WTC11 (cell line): ENCODE data around the gene AQP7.

Experiments used
- ETV6 ChIP-seq: sonication (generic); formaldehyde crosslinking; IDR thresholded peaks from 2 replicates; pipeline ENCODE4 v1.8.1; 2022; ENCODE audit warnings: mild to moderate bottlenecking, missing genetic modification reagents
- NFE2L1 ChIP-seq: sonication (generic); formaldehyde crosslinking; IDR thresholded peaks from 2 replicates; pipeline ENCODE4 v1.8.1; 2023; ENCODE audit warnings: missing genetic modification reagents
- NR2C2 ChIP-seq: sonication (generic); formaldehyde crosslinking; IDR thresholded peaks from 2 replicates; pipeline ENCODE4 v1.8.0; 2022; ENCODE audit warnings: mild to moderate bottlenecking, missing genetic modification reagents
- TCF7 ChIP-seq: sonication (generic); formaldehyde crosslinking; IDR thresholded peaks from 2 replicates; pipeline ENCODE4 v1.8.0; 2022; ENCODE audit warnings: mild to moderate bottlenecking, low read depth, missing genetic modification reagents, moderate library complexity
- TF ChIP-seq, protein P1 (sequence below): sonication (generic); formaldehyde crosslinking; IDR thresholded peaks from 2 replicates; pipeline ENCODE4 v1.8.1; 2023; ENCODE audit warnings: mild to moderate bottlenecking, missing genetic modification reagents, moderate library complexity
- TF ChIP-seq, protein P2 (sequence below): sonication (generic); formaldehyde crosslinking; IDR thresholded peaks from 2 replicates; pipeline ENCODE4 v1.8.1; 2022; ENCODE audit warnings: low read depth, missing genetic modification reagents, borderline replicate concordance
- TF ChIP-seq, protein P3 (sequence below): sonication (generic); formaldehyde crosslinking; IDR thresholded peaks from 2 replicates; pipeline ENCODE4 v1.8.0; 2022; ENCODE audit warnings: missing genetic modification reagents
- TF ChIP-seq, protein P4 (sequence below): sonication (generic); formaldehyde crosslinking; conservative IDR thresholded peaks from 2 replicates; pipeline ENCODE4 v1.8.1; 2022; ENCODE audit warnings: mild to moderate bottlenecking, missing genetic modification reagents
- TF ChIP-seq, protein P5 (sequence below): fragments of 200-600 bp; IDR thresholded peaks from 2 replicates; pipeline ENCODE4 v1.8.0; 2022; ENCODE audit warnings: antibody characterized with exemption
- TF ChIP-seq, protein P6 (sequence below): sonication (generic); formaldehyde crosslinking; IDR thresholded peaks from 2 replicates; pipeline ENCODE4 v1.8.0; 2022; ENCODE audit warnings: mild to moderate bottlenecking, missing genetic modification reagents
- TF ChIP-seq, protein P7 (sequence below): sonication (generic); formaldehyde crosslinking; IDR thresholded peaks from 2 replicates; pipeline ENCODE4 v1.8.1; 2022; ENCODE audit warnings: low read depth, mild to moderate bottlenecking, moderate library complexity, missing genetic modification reagents, borderline replicate concordance
- TF ChIP-seq, protein P8 (sequence below): sonication (generic); formaldehyde crosslinking; IDR thresholded peaks from 2 replicates; pipeline ENCODE4 v1.8.0; 2022; ENCODE audit warnings: mild to moderate bottlenecking, missing genetic modification reagents
- TF ChIP-seq, protein P9 (sequence below): sonication (generic); formaldehyde crosslinking; IDR thresholded peaks from 2 replicates; pipeline ENCODE4 v1.8.1; 2023; ENCODE audit warnings: mild to moderate bottlenecking, missing genetic modification reagents, moderate library complexity

DNA sequence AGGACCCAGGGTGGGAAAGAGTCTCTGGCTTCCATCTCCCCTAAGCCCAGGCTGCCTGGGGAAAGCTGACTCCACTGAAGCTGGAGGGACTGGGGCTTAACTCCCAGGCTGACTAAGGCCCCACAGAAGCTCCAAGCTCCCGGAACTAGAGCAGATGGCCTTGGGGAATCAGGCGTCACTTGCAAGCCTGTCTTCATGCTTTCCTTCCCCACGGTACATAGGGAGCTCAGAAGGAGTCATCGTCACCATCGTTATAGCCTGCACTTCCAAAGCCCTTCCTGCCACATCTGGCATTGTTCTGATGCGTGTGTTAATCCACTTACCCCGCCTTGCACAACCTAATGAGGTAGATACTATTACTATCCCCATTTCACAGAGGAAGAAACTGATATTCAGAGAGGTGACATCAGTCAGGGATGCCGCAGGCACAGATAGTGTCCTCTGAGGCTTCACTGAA, 33.5 kb upstream of the AQP7 start:
- TF ChIP-seq, protein P1, sequence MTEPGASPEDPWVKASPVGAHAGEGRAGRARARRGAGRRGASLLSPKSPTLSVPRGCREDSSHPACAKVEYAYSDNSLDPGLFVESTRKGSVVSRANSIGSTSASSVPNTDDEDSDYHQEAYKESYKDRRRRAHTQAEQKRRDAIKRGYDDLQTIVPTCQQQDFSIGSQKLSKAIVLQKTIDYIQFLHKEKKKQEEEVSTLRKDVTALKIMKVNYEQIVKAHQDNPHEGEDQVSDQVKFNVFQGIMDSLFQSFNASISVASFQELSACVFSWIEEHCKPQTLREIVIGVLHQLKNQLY (CRISPR knock-in tag): no peak
- TF ChIP-seq, protein P2, sequence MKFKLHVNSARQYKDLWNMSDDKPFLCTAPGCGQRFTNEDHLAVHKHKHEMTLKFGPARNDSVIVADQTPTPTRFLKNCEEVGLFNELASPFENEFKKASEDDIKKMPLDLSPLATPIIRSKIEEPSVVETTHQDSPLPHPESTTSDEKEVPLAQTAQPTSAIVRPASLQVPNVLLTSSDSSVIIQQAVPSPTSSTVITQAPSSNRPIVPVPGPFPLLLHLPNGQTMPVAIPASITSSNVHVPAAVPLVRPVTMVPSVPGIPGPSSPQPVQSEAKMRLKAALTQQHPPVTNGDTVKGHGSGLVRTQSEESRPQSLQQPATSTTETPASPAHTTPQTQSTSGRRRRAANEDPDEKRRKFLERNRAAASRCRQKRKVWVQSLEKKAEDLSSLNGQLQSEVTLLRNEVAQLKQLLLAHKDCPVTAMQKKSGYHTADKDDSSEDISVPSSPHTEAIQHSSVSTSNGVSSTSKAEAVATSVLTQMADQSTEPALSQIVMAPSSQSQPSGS (CRISPR knock-in tag): no peak
- no peak for TF ChIP-seq NR2C2 (CRISPR knock-in tag)
- TF ChIP-seq, protein P3, sequence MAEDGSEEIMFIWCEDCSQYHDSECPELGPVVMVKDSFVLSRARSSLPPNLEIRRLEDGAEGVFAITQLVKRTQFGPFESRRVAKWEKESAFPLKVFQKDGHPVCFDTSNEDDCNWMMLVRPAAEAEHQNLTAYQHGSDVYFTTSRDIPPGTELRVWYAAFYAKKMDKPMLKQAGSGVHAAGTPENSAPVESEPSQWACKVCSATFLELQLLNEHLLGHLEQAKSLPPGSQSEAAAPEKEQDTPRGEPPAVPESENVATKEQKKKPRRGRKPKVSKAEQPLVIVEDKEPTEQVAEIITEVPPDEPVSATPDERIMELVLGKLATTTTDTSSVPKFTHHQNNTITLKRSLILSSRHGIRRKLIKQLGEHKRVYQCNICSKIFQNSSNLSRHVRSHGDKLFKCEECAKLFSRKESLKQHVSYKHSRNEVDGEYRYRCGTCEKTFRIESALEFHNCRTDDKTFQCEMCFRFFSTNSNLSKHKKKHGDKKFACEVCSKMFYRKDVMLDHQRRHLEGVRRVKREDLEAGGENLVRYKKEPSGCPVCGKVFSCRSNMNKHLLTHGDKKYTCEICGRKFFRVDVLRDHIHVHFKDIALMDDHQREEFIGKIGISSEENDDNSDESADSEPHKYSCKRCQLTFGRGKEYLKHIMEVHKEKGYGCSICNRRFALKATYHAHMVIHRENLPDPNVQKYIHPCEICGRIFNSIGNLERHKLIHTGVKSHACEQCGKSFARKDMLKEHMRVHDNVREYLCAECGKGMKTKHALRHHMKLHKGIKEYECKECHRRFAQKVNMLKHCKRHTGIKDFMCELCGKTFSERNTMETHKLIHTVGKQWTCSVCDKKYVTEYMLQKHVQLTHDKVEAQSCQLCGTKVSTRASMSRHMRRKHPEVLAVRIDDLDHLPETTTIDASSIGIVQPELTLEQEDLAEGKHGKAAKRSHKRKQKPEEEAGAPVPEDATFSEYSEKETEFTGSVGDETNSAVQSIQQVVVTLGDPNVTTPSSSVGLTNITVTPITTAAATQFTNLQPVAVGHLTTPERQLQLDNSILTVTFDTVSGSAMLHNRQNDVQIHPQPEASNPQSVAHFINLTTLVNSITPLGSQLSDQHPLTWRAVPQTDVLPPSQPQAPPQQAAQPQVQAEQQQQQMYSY (CRISPR knock-in tag): no peak
- no peak for TF ChIP-seq TCF7
- TF ChIP-seq, protein P4, sequence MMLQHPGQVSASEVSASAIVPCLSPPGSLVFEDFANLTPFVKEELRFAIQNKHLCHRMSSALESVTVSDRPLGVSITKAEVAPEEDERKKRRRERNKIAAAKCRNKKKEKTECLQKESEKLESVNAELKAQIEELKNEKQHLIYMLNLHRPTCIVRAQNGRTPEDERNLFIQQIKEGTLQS (CRISPR knock-in tag): no peak
- TF ChIP-seq, protein P5, sequence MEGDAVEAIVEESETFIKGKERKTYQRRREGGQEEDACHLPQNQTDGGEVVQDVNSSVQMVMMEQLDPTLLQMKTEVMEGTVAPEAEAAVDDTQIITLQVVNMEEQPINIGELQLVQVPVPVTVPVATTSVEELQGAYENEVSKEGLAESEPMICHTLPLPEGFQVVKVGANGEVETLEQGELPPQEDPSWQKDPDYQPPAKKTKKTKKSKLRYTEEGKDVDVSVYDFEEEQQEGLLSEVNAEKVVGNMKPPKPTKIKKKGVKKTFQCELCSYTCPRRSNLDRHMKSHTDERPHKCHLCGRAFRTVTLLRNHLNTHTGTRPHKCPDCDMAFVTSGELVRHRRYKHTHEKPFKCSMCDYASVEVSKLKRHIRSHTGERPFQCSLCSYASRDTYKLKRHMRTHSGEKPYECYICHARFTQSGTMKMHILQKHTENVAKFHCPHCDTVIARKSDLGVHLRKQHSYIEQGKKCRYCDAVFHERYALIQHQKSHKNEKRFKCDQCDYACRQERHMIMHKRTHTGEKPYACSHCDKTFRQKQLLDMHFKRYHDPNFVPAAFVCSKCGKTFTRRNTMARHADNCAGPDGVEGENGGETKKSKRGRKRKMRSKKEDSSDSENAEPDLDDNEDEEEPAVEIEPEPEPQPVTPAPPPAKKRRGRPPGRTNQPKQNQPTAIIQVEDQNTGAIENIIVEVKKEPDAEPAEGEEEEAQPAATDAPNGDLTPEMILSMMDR: no peak
- TF ChIP-seq, protein P6, sequence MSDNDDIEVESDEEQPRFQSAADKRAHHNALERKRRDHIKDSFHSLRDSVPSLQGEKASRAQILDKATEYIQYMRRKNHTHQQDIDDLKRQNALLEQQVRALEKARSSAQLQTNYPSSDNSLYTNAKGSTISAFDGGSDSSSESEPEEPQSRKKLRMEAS (CRISPR knock-in tag): no peak
- TF ChIP-seq, protein P7, sequence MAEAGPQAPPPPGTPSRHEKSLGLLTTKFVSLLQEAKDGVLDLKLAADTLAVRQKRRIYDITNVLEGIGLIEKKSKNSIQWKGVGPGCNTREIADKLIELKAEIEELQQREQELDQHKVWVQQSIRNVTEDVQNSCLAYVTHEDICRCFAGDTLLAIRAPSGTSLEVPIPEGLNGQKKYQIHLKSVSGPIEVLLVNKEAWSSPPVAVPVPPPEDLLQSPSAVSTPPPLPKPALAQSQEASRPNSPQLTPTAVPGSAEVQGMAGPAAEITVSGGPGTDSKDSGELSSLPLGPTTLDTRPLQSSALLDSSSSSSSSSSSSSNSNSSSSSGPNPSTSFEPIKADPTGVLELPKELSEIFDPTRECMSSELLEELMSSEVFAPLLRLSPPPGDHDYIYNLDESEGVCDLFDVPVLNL (CRISPR knock-in tag): no peak
- TF ChIP-seq, protein P8, sequence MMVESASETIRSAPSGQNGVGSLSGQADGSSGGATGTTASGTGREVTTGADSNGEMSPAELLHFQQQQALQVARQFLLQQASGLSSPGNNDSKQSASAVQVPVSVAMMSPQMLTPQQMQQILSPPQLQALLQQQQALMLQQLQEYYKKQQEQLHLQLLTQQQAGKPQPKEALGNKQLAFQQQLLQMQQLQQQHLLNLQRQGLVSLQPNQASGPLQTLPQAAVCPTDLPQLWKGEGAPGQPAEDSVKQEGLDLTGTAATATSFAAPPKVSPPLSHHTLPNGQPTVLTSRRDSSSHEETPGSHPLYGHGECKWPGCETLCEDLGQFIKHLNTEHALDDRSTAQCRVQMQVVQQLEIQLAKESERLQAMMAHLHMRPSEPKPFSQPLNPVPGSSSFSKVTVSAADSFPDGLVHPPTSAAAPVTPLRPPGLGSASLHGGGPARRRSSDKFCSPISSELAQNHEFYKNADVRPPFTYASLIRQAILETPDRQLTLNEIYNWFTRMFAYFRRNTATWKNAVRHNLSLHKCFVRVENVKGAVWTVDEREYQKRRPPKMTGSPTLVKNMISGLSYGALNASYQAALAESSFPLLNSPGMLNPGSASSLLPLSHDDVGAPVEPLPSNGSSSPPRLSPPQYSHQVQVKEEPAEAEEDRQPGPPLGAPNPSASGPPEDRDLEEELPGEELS (CRISPR knock-in tag): no peak
- TF ChIP-seq NFE2L1 (CRISPR knock-in tag): no peak
- TF ChIP-seq, protein P9, sequence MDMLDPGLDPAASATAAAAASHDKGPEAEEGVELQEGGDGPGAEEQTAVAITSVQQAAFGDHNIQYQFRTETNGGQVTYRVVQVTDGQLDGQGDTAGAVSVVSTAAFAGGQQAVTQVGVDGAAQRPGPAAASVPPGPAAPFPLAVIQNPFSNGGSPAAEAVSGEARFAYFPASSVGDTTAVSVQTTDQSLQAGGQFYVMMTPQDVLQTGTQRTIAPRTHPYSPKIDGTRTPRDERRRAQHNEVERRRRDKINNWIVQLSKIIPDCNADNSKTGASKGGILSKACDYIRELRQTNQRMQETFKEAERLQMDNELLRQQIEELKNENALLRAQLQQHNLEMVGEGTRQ (CRISPR knock-in tag): no peak
- TF ChIP-seq ETV6 (CRISPR knock-in tag): no peak
